WI38 (cell line): ENCODE data around the gene POLK.

Experiments
- H3K4me3 ChIP-seq: 2 replicates; pipeline ENCODE4 v1.5.1; 2011; ENCODE audit warnings: low read depth, mild to moderate bottlenecking, control low read depth, low read length
- CTCF ChIP-seq: IDR thresholded peaks from 2 replicates; pipeline ENCODE4 v1.5.1; 2012; ENCODE audit warnings: low read depth, mild to moderate bottlenecking, control low read depth, low read length

The POLK gene

GRCh38 chr5:75510836-75511434 lies 756 bp upstream of the POLK start:
- peak overlapping the region; percentile 97 for H3K4me3 ChIP-seq
- no peak for TF ChIP-seq CTCF

GRCh38 chr5:75512383-75513074 lies 838 bp downstream of the POLK start:
- no peak for TF ChIP-seq CTCF

GRCh38 chr5:75513841-75514240 lies 2.1 kb downstream of the POLK start:
- H3K4me3 ChIP-seq: no peak overlapping the region
- TF ChIP-seq CTCF: no peak

More at GRCh38 chr5:75512383-75513074, 838 bp downstream of the POLK start:
- peak overlapping the region; percentile 97 for H3K4me3 ChIP-seq

- no peak overlapping the region for H3K4me3 ChIP-seq
- TF ChIP-seq CTCF: no peak
These were observed 2.6 kb downstream of the POLK start for GRCh38 chr5:75514323-75514722.

GRCh38 chr5:75519761-75520160 lies 8.1 kb downstream of the POLK start:
- H3K4me3 ChIP-seq: no peak overlapping the region
- no peak for TF ChIP-seq CTCF

GRCh38 chr5:75521195-75521594 lies 9.5 kb downstream of the POLK start:
- H3K4me3 ChIP-seq: no peak overlapping the region
- no peak for TF ChIP-seq CTCF

GRCh38 chr5:75522025-75522424 lies 10.3 kb downstream of the POLK start:
- TF ChIP-seq CTCF: no peak
- no peak overlapping the region for H3K4me3 ChIP-seq
